ENCODE data around the gene PHF8. TPM values are rescaled to one million over a fixed set of nuclear protein-coding genes. Genes with fewer than 3 reads are reported as not detected.

Gene PHF8
- total RNA-seq, 4 donors from 2014 or later, result 22.7 to 75.4 (median 51.2) TPM

GRCh38 chrX:53984895-53985294, 59.4 kb downstream of the PHF8 start:
- no peaks in the 10 kb centered on the region for H3K4me1 ChIP-seq
- in situ Hi-C loops (cut with MboI; ENCODE audit: low pct_ligation_motif_present in 1 of 4, low pct_unique_long_range_greater_than_20kb in 1 of 4, low sequenced_read_pairs in 3 of 4) (no loop called here), intact Hi-C loops (cut with DNase I; ENCODE audit: low total_unique reads) (no loop called here)
- H3K4me3 ChIP-seq, result no peak overlapping the region
- peaks cover 0 to 5% (median 0%) of the 10 kb centered on the region in 4 donors for H3K36me3 ChIP-seq
- H3K27me3 ChIP-seq, result no peaks in the 10 kb centered on the region
- WGBS, 2 donors (ENCODE audit: low coverage in 1 of 2), result 87 to 100% methylated on average over 1 to 12 of the region's 12 CpGs
- H3K9me3 ChIP-seq, result no peaks in the 10 kb centered on the region
- H3K27ac ChIP-seq, result no peak overlapping the region
- TF ChIP-seq POLR2AphosphoS5 (IDR thresholded peaks at IDR 0.05), result no peak
- TF ChIP-seq POLR2A (IDR thresholded peaks at IDR 0.05), result no peak
- no peak for TF ChIP-seq EP300 (IDR thresholded peaks at IDR 0.05; ENCODE audit: low read depth)
- TF ChIP-seq CTCF (IDR thresholded peaks at IDR 0.05), result no peak
- no peak for DNase-seq

- WGBS, 2 donors (ENCODE audit: low coverage in 1 of 2), result 94 to 100% methylated on average over 6 of the region's 6 CpGs
- intact Hi-C loops (cut with DNase I; ENCODE audit: low total_unique reads) (no loop called here), in situ Hi-C loops (cut with MboI; ENCODE audit: low pct_ligation_motif_present in 1 of 4, low pct_unique_long_range_greater_than_20kb in 1 of 4, low sequenced_read_pairs in 3 of 4) (no loop called here)
- no peak for TF ChIP-seq POLR2AphosphoS5 (IDR thresholded peaks at IDR 0.05)
- TF ChIP-seq EP300 (IDR thresholded peaks at IDR 0.05; ENCODE audit: low read depth), result no peak
- no peak for TF ChIP-seq CTCF (IDR thresholded peaks at IDR 0.05)
- no peak for TF ChIP-seq POLR2A (IDR thresholded peaks at IDR 0.05)
- Histone ChIP-seq H3K27me3 (no peaks in the 10 kb centered on the region), H3K4me1 (no peaks in the 10 kb centered on the region), H3K36me3 (no peaks in the 10 kb centered on the region), H3K4me3 (no peak overlapping the region), H3K27ac (no peak overlapping the region), H3K9me3 (no peaks in the 10 kb centered on the region)
- no peak for DNase-seq
Measured at GRCh38 chrX:53974529-53974928, 69.7 kb downstream of the PHF8 start.

- H3K4me3 ChIP-seq, result no peak overlapping the region
- no peaks in the 10 kb centered on the region for H3K9me3 ChIP-seq
- 78 to 100% methylated on average over 2 to 3 of the region's 3 CpGs for WGBS, 2 donors (ENCODE audit: low coverage in 1 of 2)
- H3K4me1 ChIP-seq, result no peaks in the 10 kb centered on the region
- intact Hi-C loops (cut with DNase I; ENCODE audit: low total_unique reads), result no loop called here
- in situ Hi-C loops (cut with MboI; ENCODE audit: low pct_ligation_motif_present in 1 of 4, low pct_unique_long_range_greater_than_20kb in 1 of 4, low sequenced_read_pairs in 3 of 4), result no loop called here
- no peaks in the 10 kb centered on the region for H3K27me3 ChIP-seq
- H3K36me3 ChIP-seq, result no peaks in the 10 kb centered on the region
- TF ChIP-seq POLR2A (IDR thresholded peaks at IDR 0.05) (no peak), POLR2AphosphoS5 (IDR thresholded peaks at IDR 0.05) (no peak), EP300 (IDR thresholded peaks at IDR 0.05; ENCODE audit: low read depth) (no peak), CTCF (IDR thresholded peaks at IDR 0.05) (no peak)
- no peak overlapping the region for H3K27ac ChIP-seq
- no peak for DNase-seq
Measured at GRCh38 chrX:53969540-53969939, 74.7 kb downstream of the PHF8 start.

- Histone ChIP-seq H3K27ac (no peak overlapping the region), H3K4me1 (no peaks in the 10 kb centered on the region), H3K9me3 (no peaks in the 10 kb centered on the region), H3K4me3 (no peak overlapping the region), H3K36me3 (no peaks in the 10 kb centered on the region), H3K27me3 (no peaks in the 10 kb centered on the region)
- no peak for DNase-seq
- 74 to 100% methylated on average over 1 to 3 of the region's 3 CpGs for WGBS, 2 donors (ENCODE audit: low coverage in 1 of 2)
- in situ Hi-C loops (cut with MboI; ENCODE audit: low pct_ligation_motif_present in 1 of 4, low pct_unique_long_range_greater_than_20kb in 1 of 4, low sequenced_read_pairs in 3 of 4), result no loop called here
- TF ChIP-seq POLR2AphosphoS5 (IDR thresholded peaks at IDR 0.05), result no peak
- no peak for TF ChIP-seq CTCF (IDR thresholded peaks at IDR 0.05)
- TF ChIP-seq POLR2A (IDR thresholded peaks at IDR 0.05), result no peak
- TF ChIP-seq EP300 (IDR thresholded peaks at IDR 0.05; ENCODE audit: low read depth), result no peak
- intact Hi-C loops (cut with DNase I; ENCODE audit: low total_unique reads), result no loop called here
Measured at GRCh38 chrX:53950130-53950733, 94.0 kb downstream of the PHF8 start.

Data from transverse colon (tissue), 4 donors.